HG03565 (cell line): ENCODE data around the gene VARS1.
"Not testable (repeated sequence)": the region's sequence is repeated elsewhere in the genome, so short reads cannot be mapped to it uniquely, and the experiment has no call there.

ENCODE experiments used
- ATAC-seq: cut with Tn5 transposase; IDR thresholded peaks from one replicate; pipeline ENCODE4 v1.9.1; 2021; ENCODE audit warnings: mild to moderate bottlenecking, moderate library complexity; ENCODE audit not compliant: unreplicated experiment

The VARS1 gene

DNA sequence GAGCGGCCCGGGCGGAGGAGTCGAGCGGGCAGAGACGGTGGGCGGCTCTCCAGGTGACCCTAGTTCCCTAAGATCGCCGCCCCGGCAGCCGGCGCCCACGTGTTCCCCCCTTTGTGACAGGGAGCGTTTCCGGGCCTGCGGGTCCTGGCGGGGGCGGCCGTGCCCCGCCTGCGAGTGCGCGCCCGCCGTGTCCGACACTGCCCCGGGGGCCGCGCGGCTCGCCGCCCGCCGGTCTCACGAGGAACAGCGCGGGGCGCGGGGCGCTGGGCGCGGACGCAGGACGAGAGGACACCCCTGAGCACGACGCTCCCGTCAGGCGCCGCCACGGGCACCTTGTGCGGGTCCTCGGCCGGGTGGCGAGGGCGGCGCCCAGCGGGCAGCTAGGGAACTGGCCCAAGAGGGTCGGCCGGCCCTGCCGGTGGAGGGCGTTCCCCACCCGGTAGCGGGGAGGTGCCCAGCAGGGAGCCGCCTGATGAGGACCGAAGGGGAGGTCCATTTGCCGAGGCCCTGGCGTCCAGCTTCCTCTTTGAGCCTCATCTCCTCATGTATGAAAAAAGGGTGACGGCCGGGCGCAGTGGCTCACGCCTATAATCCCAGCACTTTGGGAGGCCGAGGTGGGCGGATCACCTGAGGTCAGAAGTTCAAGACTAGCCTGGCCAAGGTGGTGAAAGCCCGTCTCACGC is at the start of gene VARS1:
Gene VARS1, minus strand, starts transcription at position 137 of the 683 bp plus-strand sequence. CDS start 535 bp downstream, outside the sequence.
- peak; percentile 63 for ATAC-seq

DNA sequence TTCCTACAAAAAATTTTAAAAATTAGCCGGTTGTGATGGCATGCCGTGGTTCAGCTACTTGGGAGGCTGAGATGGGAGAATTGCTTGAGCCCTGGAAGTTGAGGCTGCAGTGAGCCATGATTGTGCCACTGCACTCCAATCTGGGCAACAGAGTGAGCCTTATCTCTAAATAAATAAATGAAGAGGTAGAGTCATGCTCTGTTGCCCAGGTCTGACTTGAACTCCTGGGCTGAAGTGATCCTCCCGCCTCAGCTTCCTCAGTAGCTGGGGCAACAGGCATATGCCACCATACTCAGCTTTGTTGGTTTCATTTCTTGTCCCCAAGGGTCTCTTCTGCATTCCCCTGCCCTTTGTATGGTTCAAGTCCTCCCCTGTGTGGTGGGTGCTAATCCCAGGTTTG is 49.0 kb upstream of the VARS1 start:
- ATAC-seq = no peak

DNA sequence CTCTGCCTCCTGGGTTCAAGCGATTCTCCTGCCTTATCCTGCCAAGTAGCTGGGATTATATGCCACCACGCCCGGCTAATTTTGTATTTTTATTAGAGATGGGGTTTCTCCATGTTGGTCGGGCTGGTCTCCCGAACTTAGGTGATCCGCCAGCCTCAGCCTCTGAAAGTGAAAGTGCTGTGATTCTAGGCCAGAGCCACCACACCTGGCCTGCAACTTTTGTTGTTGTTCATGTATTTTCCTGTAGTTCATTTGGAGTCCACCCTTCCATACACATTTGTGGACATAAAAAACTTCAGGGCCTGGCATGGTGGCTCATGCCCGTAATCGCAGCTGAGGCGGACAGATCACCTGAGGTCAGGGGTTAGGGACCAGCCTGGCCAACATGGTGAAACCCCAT is 46.5 kb upstream of the VARS1 start:
- no peak for ATAC-seq

DNA sequence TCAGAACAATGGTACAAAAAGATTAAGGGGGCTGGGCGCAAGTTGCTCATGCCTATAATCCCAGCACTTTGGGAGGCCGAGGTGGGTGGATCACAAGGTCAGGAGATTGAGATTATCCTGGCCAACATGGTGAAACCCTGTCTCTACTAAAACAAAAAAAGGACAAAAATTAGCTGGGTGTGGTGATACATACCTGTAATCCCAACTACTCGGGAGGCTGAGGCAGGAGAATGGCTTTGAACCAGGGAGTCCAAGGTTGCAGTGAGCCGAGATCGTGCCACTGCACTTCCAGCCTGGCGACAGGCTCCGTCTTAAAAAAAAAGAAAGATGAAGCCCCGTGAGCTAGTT is 44.2 kb upstream of the VARS1 start:
- ATAC-seq = not testable (repeated sequence)

DNA sequence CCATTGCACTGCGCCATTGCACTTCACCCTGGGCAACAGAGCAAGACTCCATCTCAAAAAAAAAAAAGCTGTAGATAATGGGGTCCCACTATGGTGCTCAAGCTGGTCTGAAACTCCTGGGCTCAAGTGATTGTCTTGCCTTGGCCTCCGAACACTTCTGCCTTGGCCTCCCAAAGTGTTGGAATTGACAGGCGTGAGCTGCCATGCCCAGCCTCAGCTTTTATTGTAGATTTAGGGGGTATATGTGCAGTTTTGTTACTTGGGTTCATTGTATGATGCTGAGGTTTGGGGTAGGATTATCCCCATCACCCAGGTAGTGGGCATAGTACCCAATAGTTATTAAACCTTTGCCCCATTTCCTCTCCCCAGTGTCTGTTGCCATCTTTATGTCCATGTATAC is 43.4 kb upstream of the VARS1 start:
- no peak for ATAC-seq

DNA sequence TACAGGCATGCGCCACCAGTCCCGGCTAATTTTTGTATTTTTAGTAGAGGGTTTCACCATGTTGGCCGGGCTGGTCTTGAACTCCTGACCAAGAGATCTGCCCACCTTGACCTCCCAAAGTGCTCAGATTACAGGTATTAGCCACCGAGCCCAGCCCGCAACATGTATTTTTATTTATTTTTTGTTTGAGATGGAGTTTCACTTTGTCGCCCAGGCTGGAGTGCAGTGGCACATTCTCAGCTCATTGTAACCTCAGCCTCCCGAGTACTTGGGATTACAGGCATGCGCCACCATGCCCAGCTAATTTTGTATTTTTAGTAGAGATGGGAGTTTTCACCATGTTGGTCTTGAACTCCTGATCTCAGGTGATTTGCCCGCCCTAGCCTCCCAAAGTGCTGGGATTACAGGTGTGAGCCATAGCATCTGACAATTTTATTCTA is 42.6 kb upstream of the VARS1 start:
- ATAC-seq = not testable (repeated sequence)

DNA sequence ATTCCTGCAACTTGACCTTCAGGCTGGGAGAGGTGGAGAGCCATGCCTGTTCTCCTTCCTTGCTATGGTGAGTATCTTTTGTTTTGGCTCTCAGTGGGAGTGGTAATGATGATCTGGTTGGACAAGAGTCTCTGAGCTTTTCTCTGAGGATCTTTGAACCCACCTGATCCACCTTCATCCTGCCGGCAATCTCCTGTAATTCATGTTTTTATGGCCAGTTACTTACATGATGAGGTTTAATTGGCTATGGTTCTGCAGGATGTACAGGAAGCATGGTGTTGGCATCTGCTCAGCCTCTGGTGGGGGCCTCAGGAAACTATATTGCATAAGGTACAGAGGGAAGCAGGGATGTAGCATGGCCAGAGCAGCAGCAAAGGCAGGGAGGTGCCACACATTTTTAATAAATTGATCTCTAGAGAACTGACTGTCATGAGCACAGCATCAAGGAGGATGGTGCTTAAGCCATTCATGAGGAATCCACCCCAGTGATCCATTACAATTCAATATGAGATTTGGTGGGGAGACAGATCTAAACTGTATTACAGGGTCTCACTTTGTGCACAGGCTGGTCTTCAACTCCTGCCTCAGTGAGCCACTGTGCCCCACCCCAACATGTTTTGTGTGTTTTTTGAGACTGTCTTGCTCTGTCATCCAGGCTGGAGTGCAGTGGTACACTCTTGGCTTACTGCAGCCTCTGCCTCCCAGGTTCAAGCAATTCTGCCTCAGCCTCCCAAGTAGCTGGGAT is 42.0 kb upstream of the VARS1 start:
- ATAC-seq = no peak

DNA sequence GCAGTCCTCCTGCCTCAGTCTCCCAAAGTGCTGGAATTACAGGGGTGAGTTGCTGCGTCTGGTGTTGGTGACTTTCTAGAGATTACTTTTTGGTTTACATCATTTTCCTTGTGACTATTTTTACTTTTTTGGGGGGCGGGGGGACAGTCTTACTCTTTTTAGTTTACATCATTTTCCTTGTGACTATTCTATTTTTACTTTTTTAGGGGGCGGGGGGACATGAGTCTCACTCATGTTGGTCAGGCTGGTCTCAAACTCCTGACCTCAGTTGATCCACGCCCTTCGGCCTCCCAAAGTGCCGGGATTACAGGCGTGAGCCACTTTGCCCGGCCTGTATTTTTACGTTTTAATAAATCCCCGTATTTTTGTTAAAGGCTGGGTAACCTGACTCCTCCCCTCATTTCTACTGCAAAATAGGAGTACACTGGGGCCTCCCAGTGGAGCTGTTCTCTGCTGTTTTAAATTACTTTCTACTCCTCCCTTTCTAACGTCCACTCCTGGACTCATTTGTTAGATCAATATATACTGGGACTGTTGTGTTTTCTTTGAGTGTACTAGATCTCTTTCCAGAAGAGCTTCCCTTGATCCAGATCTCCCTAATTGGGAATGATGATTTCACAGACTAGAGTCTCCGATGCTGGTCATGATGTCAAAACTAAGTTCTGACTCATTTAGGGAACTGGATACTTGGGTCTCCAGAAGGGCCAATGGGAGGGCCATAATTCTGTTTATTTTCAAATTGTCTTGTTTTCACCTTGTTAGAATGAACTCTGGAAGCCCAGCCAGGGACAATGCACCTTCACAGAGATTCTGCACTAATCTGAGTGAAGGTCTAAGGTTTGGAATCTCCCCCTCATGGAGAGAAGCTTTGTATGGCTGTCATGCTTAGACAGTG is 41.2 kb upstream of the VARS1 start:
- no peak for ATAC-seq

DNA sequence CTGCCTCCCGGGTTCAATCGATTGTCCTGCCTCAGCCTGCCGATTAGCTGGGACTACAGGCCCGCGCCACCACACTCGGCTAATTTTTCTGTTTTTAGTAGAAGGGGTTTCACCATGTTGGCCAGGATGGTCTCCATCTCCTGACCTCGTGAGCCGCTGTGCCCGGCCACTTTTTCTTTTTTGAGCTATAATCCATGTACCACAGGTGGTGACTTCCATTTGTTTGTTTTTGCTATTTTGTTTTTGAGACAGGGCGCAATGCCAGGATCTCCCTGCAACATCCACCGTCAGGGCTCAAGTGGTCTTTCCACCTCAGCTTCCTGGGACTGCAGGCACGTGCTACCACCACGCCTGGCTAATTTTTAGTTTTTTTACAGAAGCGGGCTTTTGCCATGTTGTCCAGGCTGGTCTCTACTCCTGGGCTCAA is 40.5 kb upstream of the VARS1 start:
- no peak for ATAC-seq

DNA sequence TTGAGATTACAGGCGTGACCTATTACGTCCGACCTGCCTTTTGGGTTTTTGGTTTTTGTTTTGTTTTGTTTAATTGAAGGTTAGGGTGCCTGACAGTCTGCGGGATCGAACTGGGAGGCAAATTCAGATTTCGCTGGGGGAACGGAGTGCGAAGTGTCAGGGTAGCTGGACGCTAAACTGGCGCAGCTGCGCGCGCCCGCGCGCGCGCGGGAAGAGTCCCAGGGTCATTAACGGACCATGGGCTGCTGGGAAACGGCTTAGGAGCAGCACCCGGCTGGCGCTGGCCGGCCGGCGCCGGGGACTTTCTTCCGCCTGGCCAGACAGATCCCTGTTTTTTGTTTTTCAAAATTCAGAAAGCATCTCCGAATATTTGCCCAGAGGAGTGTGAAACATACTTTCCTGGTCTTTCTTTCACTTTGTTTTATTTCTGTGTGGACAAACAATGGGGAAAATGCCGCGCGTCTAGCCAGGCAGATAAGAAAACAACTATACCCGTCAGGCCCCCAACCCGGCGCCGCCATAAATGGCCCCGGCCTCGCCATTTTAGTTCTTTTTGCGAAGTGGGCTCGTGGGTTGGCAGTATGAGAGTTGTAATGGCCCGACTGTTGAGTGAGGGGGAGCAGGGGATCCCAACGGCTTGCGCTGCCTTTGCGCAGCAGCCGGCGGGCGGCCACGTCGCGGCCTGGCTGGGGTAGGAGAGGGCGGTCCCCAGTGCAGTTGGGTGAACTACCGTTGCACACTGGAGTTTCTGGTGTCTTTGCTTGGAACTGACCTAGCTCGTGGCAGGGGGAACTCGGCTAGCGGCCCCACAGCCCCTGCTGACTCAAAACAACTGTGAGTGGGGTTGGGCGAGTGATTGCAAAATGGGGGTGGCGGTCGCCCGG is 39.1 kb upstream of the VARS1 start:
- ATAC-seq = no peak

DNA sequence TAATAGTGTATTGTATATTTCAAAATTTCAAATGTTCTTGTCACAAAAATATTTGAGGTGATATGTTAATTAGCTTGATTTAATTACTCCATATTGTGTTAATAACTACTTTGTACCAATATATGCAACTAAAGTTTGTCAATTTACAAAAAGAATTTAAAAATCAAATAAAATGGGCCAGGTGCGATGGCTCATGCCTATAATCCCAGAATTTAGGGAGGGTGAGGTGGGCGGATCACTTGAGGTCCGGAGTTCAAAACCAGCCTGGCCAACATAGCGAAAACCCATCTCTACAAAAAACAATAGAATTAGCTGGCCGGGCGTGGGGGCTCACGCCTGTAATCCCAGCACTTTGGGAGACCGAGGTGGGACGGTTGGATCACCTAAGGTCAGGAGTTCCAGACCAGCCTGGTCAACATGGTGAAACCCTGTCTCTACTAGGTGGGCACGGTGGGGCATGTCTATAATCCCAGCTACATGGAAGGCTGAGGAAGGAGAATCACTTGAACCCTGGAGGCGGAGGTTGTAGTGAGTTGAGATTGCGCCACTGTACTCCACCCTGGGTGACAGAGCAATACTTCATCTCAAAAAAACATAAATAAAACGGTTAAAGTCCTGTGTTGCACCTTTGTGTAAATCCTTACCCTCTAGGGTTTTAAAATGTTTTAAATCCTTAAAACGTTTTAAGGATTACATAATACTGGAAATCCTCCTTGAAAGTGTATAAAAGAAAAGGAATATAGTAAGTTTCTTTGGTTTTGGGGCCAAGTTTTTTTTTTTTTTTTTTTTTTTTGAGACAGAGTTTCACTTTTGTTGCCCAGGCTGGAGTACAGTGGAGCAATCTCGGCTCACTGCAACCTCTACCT is 36.0 kb upstream of the VARS1 start:
- no peak for ATAC-seq

DNA sequence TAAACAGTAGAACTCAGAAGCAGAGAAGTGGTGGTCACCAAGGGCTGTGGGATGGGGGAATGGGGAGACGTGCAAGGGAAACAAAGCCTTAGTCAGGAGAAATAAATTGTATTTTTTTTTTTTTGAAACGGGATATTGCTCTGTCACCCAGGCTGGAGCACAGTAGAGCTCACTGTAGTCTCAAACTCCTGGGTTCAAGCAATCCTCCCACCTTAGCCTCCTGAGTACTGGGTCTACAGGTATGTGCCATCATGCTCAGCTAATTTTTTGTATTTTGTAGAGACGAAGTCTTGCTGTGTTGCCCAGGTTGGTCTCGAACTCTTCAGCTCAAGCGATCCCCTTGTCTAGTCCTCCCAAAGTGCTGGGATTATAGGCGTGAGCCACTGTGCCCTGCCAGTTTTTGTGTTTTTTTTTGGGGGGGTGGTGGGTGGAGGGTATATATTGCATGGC is 35.4 kb upstream of the VARS1 start:
- no peak for ATAC-seq

DNA sequence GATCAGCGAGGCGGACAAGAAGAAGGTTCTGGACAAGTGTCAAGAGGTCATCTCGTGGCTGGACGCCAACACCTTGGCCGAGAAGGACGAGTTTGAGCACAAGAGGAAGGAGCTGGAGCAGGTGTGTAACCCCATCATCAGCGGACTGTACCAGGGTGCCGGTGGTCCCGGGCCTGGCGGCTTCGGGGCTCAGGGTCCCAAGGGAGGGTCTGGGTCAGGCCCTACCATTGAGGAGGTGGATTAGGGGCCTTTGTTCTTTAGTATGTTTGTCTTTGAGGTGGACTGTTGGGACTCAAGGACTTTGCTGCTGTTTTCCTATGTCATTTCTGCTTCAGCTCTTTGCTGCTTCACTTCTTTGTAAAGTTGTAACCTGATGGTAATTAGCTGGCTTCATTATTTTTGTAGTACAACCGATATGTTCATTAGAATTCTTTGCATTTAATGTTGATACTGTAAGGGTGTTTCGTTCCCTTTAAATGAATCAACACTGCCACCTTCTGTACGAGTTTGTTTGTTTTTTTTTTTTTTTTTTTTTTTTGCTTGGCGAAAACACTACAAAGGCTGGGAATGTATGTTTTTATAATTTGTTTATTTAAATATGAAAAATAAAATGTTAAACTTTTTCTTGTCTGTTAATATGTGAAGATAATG is 34.2 kb upstream of the VARS1 start:
- ATAC-seq = no peak

DNA sequence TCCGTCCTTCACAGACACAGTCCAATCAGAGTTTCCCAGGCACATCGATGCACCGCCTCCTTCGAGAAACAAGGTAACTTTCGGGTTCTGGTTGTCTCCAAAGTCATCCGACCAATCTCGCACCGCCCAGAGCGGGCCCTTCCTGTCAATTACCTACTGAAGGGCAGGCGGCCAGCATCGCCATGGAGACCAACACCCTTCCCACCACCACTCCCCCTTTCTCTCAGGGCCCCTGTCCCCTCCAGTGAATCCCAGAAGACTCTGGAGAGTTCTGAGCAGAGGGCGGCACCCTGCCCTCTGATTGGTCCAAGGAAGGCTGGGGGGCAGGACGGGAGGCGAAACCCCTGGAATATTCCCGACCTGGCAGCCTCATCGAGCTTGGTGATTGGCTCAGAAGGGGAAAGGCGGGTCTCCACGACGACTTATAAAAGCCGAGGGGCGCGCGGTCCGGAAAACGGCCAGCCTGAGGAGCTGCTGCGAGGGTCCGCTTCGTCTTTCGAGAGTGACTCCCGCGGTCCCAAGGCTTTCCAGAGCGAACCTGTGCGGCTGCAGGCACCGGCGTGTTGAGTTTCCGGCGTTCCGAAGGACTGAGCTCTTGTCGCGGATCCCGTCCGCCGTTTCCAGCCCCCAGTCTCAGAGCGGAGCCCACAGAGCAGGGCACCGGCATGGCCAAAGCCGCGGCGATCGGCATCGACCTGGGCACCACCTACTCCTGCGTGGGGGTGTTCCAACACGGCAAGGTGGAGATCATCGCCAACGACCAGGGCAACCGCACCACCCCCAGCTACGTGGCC is 31.9 kb upstream of the VARS1 start, which contains the start of gene HSPA1B:
Gene HSPA1B, plus strand, starts transcription at position 453 of the 794 bp plus-strand sequence. Its CDS starts 213 bp downstream, at position 666.
- ATAC-seq = peak; percentile 52

DNA sequence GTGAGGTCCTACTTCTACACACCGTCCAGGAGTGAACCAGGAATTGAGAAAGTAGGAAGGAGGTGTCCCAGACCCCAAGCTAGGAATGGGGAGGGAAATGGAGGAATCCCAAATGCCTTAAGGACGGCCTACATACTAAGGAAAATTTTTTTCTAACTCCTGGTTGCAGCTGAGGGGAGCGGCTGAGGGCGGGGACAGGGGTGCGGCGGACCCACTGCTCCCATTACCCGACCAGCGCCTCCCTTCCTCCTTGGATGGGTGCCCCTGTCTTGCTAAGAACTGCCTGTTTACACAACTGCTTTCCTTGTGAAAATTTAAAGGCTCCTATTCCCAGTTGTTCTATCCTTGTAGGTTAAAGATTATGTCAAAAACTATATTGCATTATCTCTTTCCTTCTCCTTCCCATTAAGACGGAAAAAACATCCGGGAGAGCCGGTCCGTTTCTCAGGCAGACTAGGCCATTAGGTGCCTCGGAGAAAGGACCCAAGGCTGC is 31.3 kb upstream of the VARS1 start:
- no peak for ATAC-seq

DNA sequence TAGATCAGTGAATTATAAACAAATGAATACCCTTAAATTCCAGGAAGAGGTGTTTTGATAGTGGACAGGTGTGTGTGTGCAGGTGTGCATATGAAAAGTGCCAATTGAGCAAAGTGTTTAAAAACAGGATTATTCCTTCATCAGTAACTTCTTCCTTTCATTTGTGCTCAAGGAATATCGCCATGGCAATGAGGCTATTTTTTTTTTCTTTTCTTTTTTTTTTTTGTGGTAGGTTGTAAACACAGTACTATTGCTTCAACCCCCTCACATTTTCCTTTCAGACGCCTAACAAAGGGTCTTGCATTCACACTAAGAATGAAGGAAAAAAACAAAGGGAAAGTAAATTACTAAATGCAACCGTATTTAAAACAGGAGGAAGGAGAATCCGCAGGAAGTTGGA is 30.0 kb upstream of the VARS1 start:
- ATAC-seq = no peak

DNA sequence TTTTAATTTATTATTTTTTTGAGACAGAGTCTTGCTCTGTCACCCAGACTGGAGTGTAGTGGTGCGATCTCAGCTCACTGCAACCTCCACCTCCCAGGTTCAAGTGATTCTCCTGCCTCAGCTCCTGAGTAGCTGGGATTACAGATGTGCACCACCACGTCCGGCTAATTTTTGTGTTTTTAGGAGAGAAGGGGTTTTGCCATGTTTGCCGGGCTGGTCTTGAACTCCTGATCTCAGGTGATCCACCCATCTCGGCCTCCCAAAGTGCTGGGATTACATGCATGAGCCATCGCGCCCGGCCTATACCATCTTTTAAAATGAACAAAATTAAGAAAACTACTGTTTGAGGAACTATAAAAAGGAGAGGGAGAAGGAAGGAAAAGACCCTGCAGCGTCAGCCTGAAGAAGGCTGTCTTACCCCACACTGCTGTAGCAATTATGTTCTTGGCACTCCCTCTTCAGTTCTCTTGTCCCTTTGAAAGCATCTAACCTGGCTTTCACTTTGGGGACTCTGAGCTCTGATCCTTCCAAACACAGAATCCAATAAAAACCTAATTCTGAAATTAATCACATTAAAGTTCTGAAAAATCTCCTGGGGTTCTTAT is 28.1 kb upstream of the VARS1 start:
- not testable (repeated sequence) for ATAC-seq
